ENCODE results near the gene KIF2C.
A peak's percentile ranks its signal among the peaks of the same experiment; 100 is the strongest.
"Not testable (repeated sequence)": the region's sequence is repeated elsewhere in the genome, so short reads cannot be mapped to it uniquely, and the experiment has no call there.

The KIF2C gene

GRCh38 chr1:44799770-44800584 lies 60.3 kb downstream of the KIF2C start, which contains the start of gene PLK3:
Gene PLK3, plus strand, starts transcription at chr1:44800377. Its CDS starts 87 bp downstream, at chr1:44800464.
- DNase-seq, result peak; percentile 97

GRCh38 chr1:44801491-44802305 lies 62.1 kb downstream of the KIF2C start:
- DNase-seq, result peak; percentile 67

- peak; percentile 58 for DNase-seq
Measured at GRCh38 chr1:44802306-44803061, 62.8 kb downstream of the KIF2C start.

- no peak for DNase-seq
Measured at GRCh38 chr1:44803062-44803311, 63.4 kb downstream of the KIF2C start.

GRCh38 chr1:44803312-44804095 lies 63.9 kb downstream of the KIF2C start:
- DNase-seq, result peak; percentile 53

- DNase-seq, result no peak
Measured at GRCh38 chr1:44805311-44806024, 65.8 kb downstream of the KIF2C start.

GRCh38 chr1:44806025-44806703 lies 66.5 kb downstream of the KIF2C start:
- DNase-seq, result no peak

GRCh38 chr1:44806704-44807363 lies 67.2 kb downstream of the KIF2C start, which contains the start of gene DYNLT4:
Gene DYNLT4, minus strand, starts transcription at chr1:44807351. Its CDS starts 683 bp downstream, at chr1:44806668.
- DNase-seq, result no peak

GRCh38 chr1:44807364-44808062 lies 67.9 kb downstream of the KIF2C start:
- peak; percentile 91 for DNase-seq

GRCh38 chr1:44808063-44808937 lies 68.7 kb downstream of the KIF2C start, which contains the start of gene BTBD19:
Gene BTBD19, plus strand, starts transcription at chr1:44808523. Its CDS starts 298 bp downstream, at chr1:44808821.
- peak; percentile 89 for DNase-seq

- DNase-seq, result peak; percentile 88
Measured at GRCh38 chr1:44808938-44809917, 69.6 kb downstream of the KIF2C start.

GRCh38 chr1:44810101-44810761 lies 70.6 kb downstream of the KIF2C start:
- no peak for DNase-seq

- not testable (repeated sequence) for DNase-seq
Measured at GRCh38 chr1:44810762-44811105, 71.1 kb downstream of the KIF2C start.

- no peak for DNase-seq
Measured at GRCh38 chr1:44811234-44811633, 71.6 kb downstream of the KIF2C start.

- no peak for DNase-seq
Measured at GRCh38 chr1:44812822-44813543, 73.3 kb downstream of the KIF2C start.

- DNase-seq, result not testable (repeated sequence)
Measured at GRCh38 chr1:44815926-44816325, 76.3 kb downstream of the KIF2C start.
